OCI-LY1 (cell line): ENCODE measurements around the gene NPIPB6.

ENCODE experiments used
- H2AFZ ChIP-seq: fragments of 200-600 bp; sonication (generic), shearing (Covaris generic); 2 replicates; pipeline ENCODE4 v1.6.0; 2014; ENCODE audit warnings: antibody characterized with exemption, mild to moderate bottlenecking, low read length
- H3F3A ChIP-seq: fragments of 200-600 bp; sonication (generic), shearing (Covaris generic); 2 replicates; pipeline ENCODE4 v1.6.0; 2014; ENCODE audit warnings: mild to moderate bottlenecking, antibody characterized with exemption, low read length, moderate library complexity; ENCODE audit not compliant: insufficient read depth
- H3K27ac ChIP-seq: fragments of 200-600 bp; sonication (generic); 2 replicates; pipeline ENCODE4 v1.5.1; 2014; ENCODE audit warnings: low read length, mixed run types, mild to moderate bottlenecking, low read depth; ENCODE audit not compliant: poor library complexity, severe bottlenecking
- H3K27me3 ChIP-seq: fragments of 200-600 bp; sonication (generic); 2 replicates; pipeline ENCODE4 v1.6.0; 2014; ENCODE audit warnings: antibody characterized with exemption, mild to moderate bottlenecking, low read length, moderate library complexity; ENCODE audit not compliant: insufficient read depth
- H3K36me3 ChIP-seq: fragments of 200-600 bp; sonication (generic); 2 replicates; pipeline ENCODE4 v1.6.1; 2014; ENCODE audit warnings: mild to moderate bottlenecking, antibody characterized with exemption, low read length, moderate library complexity, mixed read lengths; ENCODE audit not compliant: insufficient read depth
- H3K4me1 ChIP-seq: fragments of 200-600 bp; sonication (generic); 2 replicates; pipeline ENCODE4 v1.5.1; 2014; ENCODE audit warnings: mild to moderate bottlenecking, low read length, moderate library complexity; ENCODE audit not compliant: insufficient read depth, severe bottlenecking
- H3K4me2 ChIP-seq: fragments of 200-600 bp; sonication (generic), shearing (Covaris generic); 2 replicates; pipeline ENCODE4 v1.6.1; 2014; ENCODE audit warnings: low read length
- H3K4me3 ChIP-seq: fragments of 200-600 bp; sonication (generic); 2 replicates; pipeline ENCODE4 v1.5.1; 2014; ENCODE audit warnings: low read length, low read depth, mild to moderate bottlenecking, mixed read lengths; ENCODE audit not compliant: poor library complexity, severe bottlenecking
- H3K79me2 ChIP-seq: fragments of 200-600 bp; shearing (Covaris generic); 2 replicates; pipeline ENCODE4 v1.6.1; 2016; ENCODE audit warnings: mixed run types, low read length, mixed read lengths; ENCODE audit not compliant: insufficient read depth
- H3K9ac ChIP-seq: fragments of 200-600 bp; sonication (generic), shearing (Covaris generic); 2 replicates; pipeline ENCODE4 v1.6.1; 2014; ENCODE audit warnings: mild to moderate bottlenecking, low read length, mixed read lengths
- H3K9me2 ChIP-seq: fragments of 200-600 bp; sonication (generic), shearing (Covaris generic); 2 replicates; pipeline ENCODE4 v1.6.1; 2014; ENCODE audit warnings: low read depth, mild to moderate bottlenecking, low read length, mixed read lengths
- H3K9me3 ChIP-seq: fragments of 200-600 bp; shearing (Covaris generic); 2 replicates; pipeline ENCODE4 v1.6.1; 2014; ENCODE audit warnings: low read length, mixed read lengths
- H4K20me1 ChIP-seq: fragments of 200-600 bp; sonication (generic), shearing (Covaris generic); 2 replicates; pipeline ENCODE4 v1.6.0; 2016; ENCODE audit warnings: mild to moderate bottlenecking, low read length; ENCODE audit not compliant: insufficient read depth
- CTCF ChIP-seq: fragments of 200-600 bp; sonication (generic), shearing (Covaris generic); IDR thresholded peaks from 2 replicates; pipeline ENCODE4 v1.5.1; 2017; ENCODE audit warnings: mild to moderate bottlenecking, antibody characterized with exemption, low read length, moderate library complexity, mixed read lengths
- EZH2 ChIP-seq: fragments of 200-600 bp; sonication (generic), shearing (Covaris generic); IDR thresholded peaks from 2 replicates; pipeline ENCODE4 v1.8.0; 2017; ENCODE audit warnings: borderline replicate concordance, mixed run types, mild to moderate bottlenecking, antibody characterized with exemption, low read length, moderate library complexity, mixed read lengths

Gene NPIPB6

GRCh38 chr16:28303132-28303531 lies 60.2 kb downstream of the NPIPB6 start:
- Histone ChIP-seq H2AFZ (no peak overlapping the region), H3K79me2 (no peaks in the 10 kb centered on the region), H3K9me3 (no peaks in the 10 kb centered on the region), H3F3A (no peaks in the 10 kb centered on the region), H3K4me2 (no peak overlapping the region), H4K20me1 (no peaks in the 10 kb centered on the region), H3K27ac (no peak overlapping the region), H3K27me3 (0 out of 2 replicates have a peak, but pooled peaks cover 6% of the 10 kb centered on the region), H3K36me3 (no peaks in the 10 kb centered on the region), H3K9ac (no peak overlapping the region), H3K4me1 (no peaks in the 10 kb centered on the region), H3K9me2 (no peaks in the 10 kb centered on the region), H3K4me3 (no peak overlapping the region)
- TF ChIP-seq CTCF (no peak), EZH2 (no peak)

- H3K27me3 ChIP-seq = 0 out of 2 replicates have a peak, but pooled peaks cover 6% of the 10 kb centered on the region
- no peaks in the 10 kb centered on the region for H3K9me2 ChIP-seq
- H3K79me2 ChIP-seq = no peaks in the 10 kb centered on the region
- H3K4me2 ChIP-seq = no peak overlapping the region
- TF ChIP-seq CTCF (no peak), EZH2 (no peak)
- H4K20me1 ChIP-seq = no peaks in the 10 kb centered on the region
- H3K4me1 ChIP-seq = no peaks in the 10 kb centered on the region
- H3K4me3 ChIP-seq = no peak overlapping the region
- H2AFZ ChIP-seq = no peak overlapping the region
- no peak overlapping the region for H3K27ac ChIP-seq
- no peaks in the 10 kb centered on the region for H3F3A ChIP-seq
- H3K36me3 ChIP-seq = no peaks in the 10 kb centered on the region
- no peaks in the 10 kb centered on the region for H3K9me3 ChIP-seq
- no peak overlapping the region for H3K9ac ChIP-seq
Measured at GRCh38 chr16:28301620-28302019, 61.7 kb downstream of the NPIPB6 start.

GRCh38 chr16:28301154-28301553 lies 62.2 kb downstream of the NPIPB6 start:
- Histone ChIP-seq H3K9me2 (no peaks in the 10 kb centered on the region), H3K79me2 (no peaks in the 10 kb centered on the region), H4K20me1 (no peaks in the 10 kb centered on the region), H3K9me3 (no peaks in the 10 kb centered on the region), H3K4me3 (no peak overlapping the region), H3K4me2 (no peak overlapping the region), H3K36me3 (no peaks in the 10 kb centered on the region), H3K27ac (no peak overlapping the region), H3K27me3 (0 out of 2 replicates have a peak, but pooled peaks cover 6% of the 10 kb centered on the region), H2AFZ (no peak overlapping the region), H3K9ac (no peak overlapping the region), H3K4me1 (no peaks in the 10 kb centered on the region), H3F3A (no peaks in the 10 kb centered on the region)
- TF ChIP-seq CTCF (no peak), EZH2 (no peak)
